ENCODE measurements around the gene DGKB.

Gene DGKB

GRCh38 chr7:14179781-14180180 lies 722.8 kb downstream of the DGKB start:
- no peak for ATAC-seq

GRCh38 chr7:14177876-14178275 lies 724.7 kb downstream of the DGKB start:
- ATAC-seq = no peak
- no peak for TF ChIP-seq TCF4 (CRISPR knock-in tag; IDR thresholded peaks at IDR 0.05; ENCODE audit: borderline replicate concordance)
- no peak for TF ChIP-seq ZFP3 (CRISPR knock-in tag; IDR thresholded peaks at IDR 0.05)

More at GRCh38 chr7:14179781-14180180, 722.8 kb downstream of the DGKB start:
- TF ChIP-seq CREB5 (CRISPR knock-in tag; IDR thresholded peaks at IDR 0.05; ENCODE audit: low read depth) (no peak), ARNTL (CRISPR knock-in tag; IDR thresholded peaks at IDR 0.05; ENCODE audit: borderline replicate concordance, low read depth) (no peak), TSHZ2 (CRISPR knock-in tag; IDR thresholded peaks at IDR 0.05) (no peak), SNAI2 (CRISPR knock-in tag; IDR thresholded peaks at IDR 0.05) (no peak), BACH2 (CRISPR knock-in tag; IDR thresholded peaks at IDR 0.05; ENCODE audit: borderline replicate concordance) (no peak), ZNF70 (CRISPR knock-in tag; IDR thresholded peaks at IDR 0.05) (no peak)

GRCh38 chr7:14170872-14171271 lies 731.7 kb downstream of the DGKB start:
- TF ChIP-seq ZFP3 (CRISPR knock-in tag; IDR thresholded peaks at IDR 0.05) (no peak), TCF4 (CRISPR knock-in tag; IDR thresholded peaks at IDR 0.05; ENCODE audit: borderline replicate concordance) (no peak), SNAI2 (CRISPR knock-in tag; IDR thresholded peaks at IDR 0.05) (no peak), BACH2 (CRISPR knock-in tag; IDR thresholded peaks at IDR 0.05; ENCODE audit: borderline replicate concordance) (no peak), POU6F1 (CRISPR knock-in tag; IDR thresholded peaks at IDR 0.05; ENCODE audit: borderline replicate concordance, low read depth) (no peak), CSDC2 (CRISPR knock-in tag; IDR thresholded peaks at IDR 0.05) (no peak), TOX (CRISPR knock-in tag; IDR thresholded peaks at IDR 0.05; ENCODE audit: borderline replicate concordance) (no peak), PATZ1 (CRISPR knock-in tag; IDR thresholded peaks at IDR 0.05; ENCODE audit: borderline replicate concordance) (no peak), ZNF565 (CRISPR knock-in tag; conservative IDR thresholded peaks at IDR 0.05; ENCODE audit: low read depth) (no peak), GLIS3 (CRISPR knock-in tag; IDR thresholded peaks at IDR 0.05) (no peak), CSRNP3 (CRISPR knock-in tag; IDR thresholded peaks at IDR 0.05) (no peak)
- no peak for ATAC-seq

GRCh38 chr7:14158111-14158510 lies 744.4 kb downstream of the DGKB start:
- no peak for TF ChIP-seq TOX (CRISPR knock-in tag; IDR thresholded peaks at IDR 0.05; ENCODE audit: borderline replicate concordance)
- TF ChIP-seq RARB (CRISPR knock-in tag; IDR thresholded peaks at IDR 0.05) = no peak
- no peak for TF ChIP-seq ARNTL (CRISPR knock-in tag; IDR thresholded peaks at IDR 0.05; ENCODE audit: borderline replicate concordance, low read depth)
- TF ChIP-seq ZNF565 (CRISPR knock-in tag; conservative IDR thresholded peaks at IDR 0.05; ENCODE audit: low read depth) = no peak
- TF ChIP-seq ISL1 (CRISPR knock-in tag; IDR thresholded peaks at IDR 0.05) = no peak
- TF ChIP-seq OSR1 (CRISPR knock-in tag; IDR thresholded peaks at IDR 0.05) = no peak
- no peak for TF ChIP-seq GLIS3 (CRISPR knock-in tag; IDR thresholded peaks at IDR 0.05)
- no peak for TF ChIP-seq POU6F1 (CRISPR knock-in tag; IDR thresholded peaks at IDR 0.05; ENCODE audit: borderline replicate concordance, low read depth)
- TF ChIP-seq PATZ1 (CRISPR knock-in tag; IDR thresholded peaks at IDR 0.05; ENCODE audit: borderline replicate concordance) = no peak
- ATAC-seq = no peak

Data from SK-N-SH treated with all-trans-retinoic acid at 6 μM for 48 hours (cell line).